Stimulated activated CD8-positive, alpha-beta memory T cell treated with anti-CD3 and anti-CD28 coated beads, Interleukin-4, amount 100 ng/mL, for 4 hours (primary cell): ENCODE results near the gene PCSK5.

ENCODE experiments used
- DNase-seq, 2 donors: peaks; one replicate each; pipeline ENCODE4 v3.0.0-alpha.2; 2020; ENCODE audit warnings: low read depth in 2 of 2, low spot score in 1 of 2

PCSK5 gene

DNA sequence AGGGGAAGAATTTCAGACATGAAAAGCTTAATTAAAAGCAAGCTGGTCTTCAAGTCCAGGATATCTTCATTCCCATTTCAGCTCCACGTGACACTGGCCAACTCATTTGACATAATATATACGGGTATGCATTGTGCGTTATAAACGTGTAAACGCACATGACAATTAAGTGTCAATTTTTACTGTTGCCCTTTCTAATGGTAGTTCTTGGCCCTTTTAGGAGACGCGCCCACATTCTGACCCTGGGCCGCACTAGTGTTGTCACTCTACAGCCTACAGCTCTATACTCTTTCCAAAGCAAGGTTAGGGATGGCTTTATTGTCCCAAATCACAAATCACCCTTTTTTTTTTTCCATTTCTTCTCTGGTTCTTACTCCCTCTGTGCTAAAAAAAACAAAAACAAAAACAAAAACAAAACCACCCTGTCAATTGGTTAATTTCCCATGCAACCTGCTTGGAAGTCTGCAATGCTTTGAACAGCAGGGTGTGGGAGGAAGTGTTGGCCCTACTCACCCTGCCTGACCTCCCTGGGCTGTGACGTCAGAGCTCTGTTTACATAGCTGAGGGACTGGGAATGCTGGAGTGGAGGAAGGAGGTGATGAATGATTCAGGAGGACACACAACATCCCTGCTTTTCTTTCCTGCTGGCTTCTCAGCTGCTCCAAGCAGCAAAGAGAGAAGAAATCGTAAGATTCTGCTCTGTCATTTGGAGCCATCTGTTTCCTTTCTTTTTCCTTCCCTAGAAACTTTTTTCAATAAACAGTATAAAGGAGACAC lies 484.5 kb downstream of the PCSK5 start:
- no peak for DNase-seq

DNA sequence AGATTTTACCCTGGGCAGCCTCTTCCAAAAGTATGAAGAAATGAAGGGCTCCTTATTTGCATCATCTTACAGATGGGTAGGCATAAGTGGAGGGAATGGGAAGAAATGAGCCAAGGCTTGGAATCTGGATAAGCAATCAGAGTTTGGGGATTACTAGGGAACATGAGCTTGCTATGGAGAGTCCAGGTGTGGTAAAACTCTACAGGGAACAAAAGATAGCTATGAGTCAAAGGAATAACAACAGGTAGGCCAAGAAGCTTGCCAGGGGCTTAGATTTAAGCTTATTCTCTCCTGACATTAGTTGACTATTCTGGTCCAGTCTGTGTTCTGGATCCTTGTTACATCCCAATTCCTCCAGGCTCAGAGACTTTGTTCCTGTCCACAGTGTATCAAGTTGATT lies 487.3 kb downstream of the PCSK5 start:
- DNase-seq: no peak

DNA sequence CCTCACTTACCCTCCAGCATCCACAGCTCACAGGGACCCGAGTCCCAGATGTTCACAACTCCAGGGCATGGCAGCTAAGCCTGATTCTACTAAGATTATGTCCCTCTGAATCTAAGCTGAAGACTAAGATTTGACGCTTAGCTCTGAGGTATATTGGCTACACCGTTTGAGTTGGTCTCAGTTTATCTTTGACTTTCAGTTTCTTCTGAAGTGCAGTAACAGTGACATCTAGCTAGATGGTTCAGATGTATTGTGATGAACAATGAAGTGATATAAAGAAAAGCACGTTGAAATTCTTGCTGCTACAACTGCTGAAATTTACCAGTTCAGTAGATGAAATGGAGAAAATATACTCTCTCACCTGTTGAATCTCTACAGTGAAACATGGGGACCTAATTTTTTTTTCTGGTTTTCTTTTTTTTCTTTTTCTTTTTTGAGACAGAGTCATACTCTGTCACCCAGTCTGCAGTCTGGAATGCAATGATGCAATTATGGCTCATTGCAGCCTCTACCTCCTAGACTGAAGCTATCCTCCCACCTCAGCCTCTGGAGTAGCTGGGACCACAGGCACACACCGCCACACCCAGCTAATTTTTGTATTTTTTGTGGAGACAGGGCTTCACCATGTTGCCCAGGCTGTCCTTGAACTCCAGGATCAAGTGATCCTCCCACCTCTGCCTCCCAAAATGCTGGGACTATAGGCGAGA lies 488.0 kb downstream of the PCSK5 start:
- DNase-seq: no peak

DNA sequence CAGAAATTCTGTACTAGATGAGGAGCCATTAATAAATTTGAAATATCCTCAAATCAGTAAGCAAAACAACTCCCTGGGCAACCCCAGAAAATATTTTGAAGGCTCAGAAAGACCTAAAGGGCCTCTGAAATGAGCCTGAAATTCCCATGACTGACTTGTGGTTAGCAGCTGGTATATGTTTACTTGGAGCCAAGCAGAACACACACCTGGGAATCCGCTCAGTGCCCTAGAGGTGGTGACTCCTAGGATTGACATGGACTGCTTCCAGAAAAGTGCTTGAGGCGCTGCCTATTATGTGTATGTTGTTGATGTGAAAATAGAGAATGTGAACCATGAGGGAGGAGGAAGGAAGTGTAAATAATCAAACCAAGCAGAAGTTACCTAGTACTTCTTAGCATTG lies 489.0 kb downstream of the PCSK5 start:
- DNase-seq: no peak

DNA sequence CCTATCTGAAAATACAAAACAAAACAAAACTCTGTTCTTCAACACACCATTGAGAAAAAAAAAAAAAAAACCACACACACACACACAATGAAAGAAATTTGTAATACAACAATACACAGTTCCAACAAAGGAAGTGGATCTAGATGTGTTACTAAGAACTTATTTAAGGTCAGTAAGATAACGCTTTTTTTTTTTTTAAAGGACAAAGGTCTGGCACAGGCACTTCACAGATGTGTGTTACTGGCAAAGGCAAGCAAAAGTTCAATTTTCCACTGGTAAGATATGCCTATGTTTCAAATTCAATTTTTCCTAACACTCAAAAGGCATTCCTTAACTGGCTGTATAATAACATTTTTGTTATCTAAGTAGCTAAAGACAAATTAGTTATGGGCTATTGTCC lies 500.2 kb downstream of the PCSK5 start:
- no peak for DNase-seq

DNA sequence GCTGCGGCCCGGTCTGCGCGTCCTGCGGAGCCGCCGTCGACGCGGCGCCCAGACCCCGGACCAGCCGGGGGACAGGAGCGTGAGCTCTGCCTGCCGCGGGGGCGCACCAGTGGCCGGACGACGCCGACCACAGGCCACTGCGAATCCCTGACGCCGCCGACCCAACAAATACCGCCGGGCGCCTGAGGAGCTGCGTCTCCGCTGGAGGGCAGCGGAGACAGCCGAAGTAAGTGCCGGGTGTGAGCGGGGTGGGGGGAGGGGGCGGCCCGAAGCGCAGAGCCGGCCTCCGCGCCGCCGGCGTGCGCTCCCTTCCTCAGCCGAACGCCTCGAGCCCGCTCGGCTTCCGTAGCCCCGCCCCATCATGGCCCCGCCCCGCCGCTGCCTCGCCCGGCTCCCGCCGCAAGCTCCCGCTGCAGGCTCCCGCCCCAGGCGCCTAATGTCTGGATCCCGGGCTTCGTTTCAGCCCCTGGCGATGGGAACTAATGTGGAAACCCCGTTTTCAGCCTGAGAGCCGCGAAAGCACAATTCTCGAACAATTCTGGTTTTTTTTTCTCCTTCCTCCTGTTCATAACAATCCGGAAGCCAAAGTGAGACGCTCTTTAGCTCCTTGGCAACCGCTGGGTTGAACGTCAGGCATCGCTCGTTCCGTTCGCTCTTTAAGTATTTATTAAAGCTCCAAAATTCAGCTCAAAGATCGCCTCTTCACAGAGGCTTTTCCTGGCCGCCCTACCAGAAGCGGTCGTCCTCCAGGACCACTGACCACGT lies 503.9 kb downstream of the PCSK5 start, which contains the start of gene RFK:
RFK (minus strand) TSS at position 232 of the 765 bp plus-strand sequence. CDS start 255 bp downstream, outside the sequence.
- peak; percentile 82 to 86 for DNase-seq

DNA sequence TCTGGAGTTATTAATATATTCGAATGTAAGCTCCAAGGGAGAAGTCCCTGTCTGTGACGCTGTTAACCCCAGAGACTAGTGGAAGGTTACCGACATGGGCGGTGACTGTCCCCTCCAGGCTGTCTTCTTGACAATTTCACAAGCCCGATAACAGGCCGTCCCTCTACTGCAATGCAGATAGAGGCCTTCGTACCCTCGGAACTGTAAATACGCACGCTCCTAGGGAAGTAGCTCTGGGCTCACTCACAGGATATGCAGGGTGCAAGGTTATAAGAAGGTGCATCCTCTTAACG lies 504.4 kb downstream of the PCSK5 start:
- peak; percentile 4 to 14 for DNase-seq

DNA sequence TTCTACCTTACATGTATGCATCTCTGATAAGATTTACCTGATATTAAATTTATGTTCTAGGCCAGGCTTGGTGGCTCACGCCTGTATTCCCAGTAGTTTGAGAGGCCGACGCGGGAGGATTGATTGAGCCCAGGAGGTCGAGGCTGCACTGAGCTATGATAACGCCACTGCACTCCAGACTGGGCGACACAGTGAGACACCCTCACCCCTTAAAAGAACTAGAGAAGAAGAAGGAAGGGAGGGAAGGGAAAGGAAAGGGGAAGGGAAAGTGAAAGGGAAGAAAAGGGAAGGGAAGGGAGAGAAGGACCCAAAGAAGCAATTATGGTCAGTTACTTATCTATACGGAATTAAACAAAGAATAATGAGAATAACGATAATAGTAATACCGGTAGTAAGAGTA lies 504.9 kb downstream of the PCSK5 start:
- DNase-seq: no peak

DNA sequence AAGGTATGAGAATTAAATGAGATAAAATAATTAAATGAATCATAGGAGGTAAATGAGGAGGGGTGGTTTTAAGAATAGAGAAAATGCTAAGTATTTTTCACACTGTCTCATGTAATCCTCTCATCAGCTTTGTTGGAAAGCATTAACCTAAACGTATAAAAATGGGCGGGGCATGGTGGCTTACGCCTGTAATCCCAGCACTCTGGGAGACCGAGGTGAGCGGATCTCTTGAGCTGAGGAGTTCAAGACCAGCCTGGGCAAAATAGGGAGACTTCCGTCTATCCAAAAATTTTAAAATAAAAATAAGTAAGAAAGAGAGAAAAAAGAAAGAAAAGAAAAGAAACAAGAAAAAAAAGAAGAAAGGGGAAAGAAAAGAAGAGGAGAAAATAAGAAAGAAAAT lies 505.7 kb downstream of the PCSK5 start:
- no peak for DNase-seq

DNA sequence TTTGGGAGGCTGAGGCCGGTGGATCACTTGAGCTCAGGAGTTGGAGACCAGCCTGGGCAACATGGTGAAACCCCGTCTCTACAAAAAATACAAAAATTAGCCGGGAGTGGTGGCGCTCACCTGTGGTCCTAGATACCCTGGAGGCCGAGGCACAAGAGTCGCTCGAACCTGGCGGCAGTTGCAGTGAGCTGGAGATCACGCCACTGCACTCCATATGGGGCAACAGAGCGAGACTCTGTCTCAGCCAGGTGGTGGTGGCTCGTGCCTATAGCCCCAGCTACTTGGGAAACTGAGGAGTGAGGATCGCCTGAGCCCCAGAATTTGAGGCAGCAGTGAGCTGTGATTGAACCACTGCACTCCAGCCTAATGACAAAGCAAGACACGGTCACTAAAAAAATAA lies 506.1 kb downstream of the PCSK5 start:
- DNase-seq: no peak

DNA sequence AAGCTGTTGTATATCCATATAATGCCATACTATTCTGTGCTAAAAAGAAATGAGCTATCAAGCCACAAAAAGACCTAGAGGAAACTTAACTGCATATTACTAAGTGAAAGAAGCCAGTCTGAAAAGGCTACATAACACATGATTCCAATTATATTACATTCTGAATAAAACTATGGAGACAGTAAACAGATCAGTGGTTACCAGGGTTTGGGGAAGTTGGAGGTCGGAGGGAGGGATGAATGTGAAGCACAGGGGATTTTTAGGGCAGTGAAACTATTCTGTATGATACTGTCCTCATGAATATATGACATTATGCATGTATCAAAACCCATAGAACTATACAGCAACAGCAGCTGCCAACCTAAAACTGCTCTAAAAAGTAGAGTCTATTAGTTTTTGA lies 509.4 kb downstream of the PCSK5 start:
- no peak for DNase-seq

DNA sequence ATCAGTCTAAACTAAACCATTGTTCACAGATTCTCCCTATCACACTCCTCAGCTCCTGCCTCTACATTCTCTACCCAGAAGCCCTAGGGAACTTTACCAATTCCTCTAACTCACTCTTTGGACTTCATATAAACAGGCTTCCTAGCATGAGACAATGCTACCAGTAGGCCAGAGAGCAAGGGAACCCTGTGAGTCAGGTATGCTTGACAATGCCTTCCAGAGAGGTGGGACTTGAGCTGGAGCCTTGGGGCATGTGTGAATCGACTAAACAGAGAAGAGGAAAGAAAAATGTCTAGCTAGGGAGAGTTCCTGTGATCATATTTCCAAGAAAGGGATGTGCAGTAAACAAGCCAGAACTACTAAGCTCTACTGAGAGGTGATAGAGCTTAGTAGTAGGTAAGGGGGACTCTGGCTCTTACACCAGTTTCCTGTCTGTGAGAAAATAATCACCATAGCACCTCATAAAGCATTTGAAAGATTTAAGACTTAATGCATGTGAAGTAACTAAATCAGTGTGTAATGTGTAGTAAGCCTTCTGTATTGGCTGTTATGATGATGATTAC lies 510.1 kb downstream of the PCSK5 start:
- DNase-seq: no peak

DNA sequence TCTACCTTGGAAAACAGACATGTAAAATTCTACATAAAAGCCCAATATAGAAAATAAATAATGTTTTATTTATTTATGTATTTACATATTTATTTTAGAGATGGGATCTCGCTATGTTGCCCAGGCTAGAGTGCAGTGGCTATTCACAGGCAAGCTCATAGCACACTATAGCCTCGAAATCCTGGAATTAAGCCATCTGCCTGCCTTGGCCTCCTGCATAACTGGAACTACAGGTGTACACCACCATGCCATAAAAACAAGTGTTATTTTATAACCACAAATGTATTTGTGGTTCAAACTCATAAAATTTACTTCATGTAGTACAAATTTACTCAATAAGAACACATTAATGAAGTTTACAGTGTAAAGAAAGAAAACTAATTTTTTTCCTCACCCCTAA lies 510.7 kb downstream of the PCSK5 start:
- DNase-seq: no peak

DNA sequence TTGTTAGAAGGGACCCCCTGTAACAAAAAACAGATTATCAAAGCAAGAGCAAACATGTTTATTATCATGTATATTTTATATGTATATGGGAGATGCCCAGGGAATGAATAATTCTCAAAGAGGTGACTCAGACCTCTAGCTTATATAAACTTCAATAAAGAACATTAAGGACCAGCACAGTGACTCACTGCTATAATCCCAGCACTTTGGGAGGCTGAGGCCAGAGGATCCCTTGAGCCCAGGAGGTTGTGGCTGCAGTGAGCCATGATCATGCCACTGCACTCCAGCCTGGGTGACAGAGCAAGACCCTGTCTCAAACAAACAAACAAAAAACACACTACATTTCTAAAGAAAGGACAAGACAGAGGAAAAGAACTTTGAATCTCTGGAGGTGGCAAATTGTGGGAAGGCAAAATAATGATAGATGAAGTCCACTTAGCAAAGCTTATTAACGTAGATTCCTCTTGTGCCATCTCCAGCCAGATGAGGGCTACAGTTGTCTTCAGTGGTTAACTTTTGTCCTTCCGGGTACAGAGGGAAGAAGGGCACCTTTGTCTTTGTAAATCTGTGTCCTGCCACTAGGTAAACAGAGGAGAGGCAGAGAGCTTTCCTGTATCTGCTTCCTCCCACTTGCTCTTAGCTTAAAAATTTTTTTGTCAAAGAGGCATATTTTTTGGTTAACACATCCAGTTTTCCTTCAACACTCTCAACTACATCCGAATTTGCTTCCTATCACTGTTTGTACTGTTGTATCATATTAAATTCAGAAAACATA lies 511.3 kb downstream of the PCSK5 start:
- no peak for DNase-seq

DNA sequence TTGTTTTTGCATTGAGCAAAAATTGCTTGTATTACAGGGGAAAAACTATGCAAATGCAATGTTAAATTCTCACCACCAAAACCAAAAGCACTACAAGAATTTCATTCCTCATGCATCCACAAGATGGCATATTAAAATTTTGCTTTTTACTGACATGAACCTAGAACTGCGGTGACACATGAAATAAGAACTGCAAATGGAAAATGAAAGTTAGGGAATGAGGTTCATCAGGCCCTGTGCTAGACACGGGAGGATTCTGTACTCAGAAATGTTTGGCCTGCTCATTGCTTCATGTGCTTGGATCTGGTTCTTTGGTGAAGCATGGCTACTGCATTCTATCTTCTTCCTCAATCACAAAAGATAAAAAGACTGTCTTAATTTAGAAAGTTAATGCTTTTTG lies 512.9 kb downstream of the PCSK5 start:
- DNase-seq: no peak

DNA sequence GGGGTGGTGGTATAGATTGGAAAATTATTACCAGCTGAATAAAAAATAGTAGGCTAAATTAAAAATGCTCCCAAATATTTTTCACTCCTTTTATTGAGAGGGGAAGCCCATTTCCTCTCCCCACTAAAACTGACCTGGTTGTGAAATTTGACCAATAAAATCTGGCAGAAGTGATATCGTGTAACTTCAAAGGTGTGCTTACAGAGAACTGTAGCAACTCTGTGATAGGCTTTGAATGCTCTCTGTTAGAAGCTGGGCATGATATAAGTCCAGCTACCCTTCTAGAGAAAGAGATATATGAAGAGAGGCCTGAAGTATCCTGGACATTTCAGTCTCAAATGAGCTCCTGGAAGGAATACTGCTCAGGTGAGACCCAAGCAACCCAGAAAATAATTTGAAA lies 513.9 kb downstream of the PCSK5 start:
- DNase-seq: no peak

DNA sequence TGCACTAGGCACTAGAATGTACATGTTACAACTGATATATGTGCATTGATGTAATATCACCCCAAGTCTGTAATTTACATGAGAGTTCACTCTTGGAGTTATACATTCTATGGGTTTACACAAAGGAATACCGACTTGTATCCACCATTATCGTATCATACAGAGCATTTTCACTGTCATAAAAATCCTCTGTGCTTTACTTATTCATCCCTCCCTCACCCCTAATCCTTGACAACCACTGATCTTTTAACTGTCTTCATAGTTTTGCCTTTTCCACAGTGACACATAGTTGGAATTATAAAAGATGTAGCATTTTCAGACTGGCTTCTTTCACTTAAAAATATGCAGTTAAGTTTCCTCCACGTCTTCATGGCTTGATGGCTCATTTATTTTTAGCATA lies 514.9 kb downstream of the PCSK5 start:
- no peak for DNase-seq

DNA sequence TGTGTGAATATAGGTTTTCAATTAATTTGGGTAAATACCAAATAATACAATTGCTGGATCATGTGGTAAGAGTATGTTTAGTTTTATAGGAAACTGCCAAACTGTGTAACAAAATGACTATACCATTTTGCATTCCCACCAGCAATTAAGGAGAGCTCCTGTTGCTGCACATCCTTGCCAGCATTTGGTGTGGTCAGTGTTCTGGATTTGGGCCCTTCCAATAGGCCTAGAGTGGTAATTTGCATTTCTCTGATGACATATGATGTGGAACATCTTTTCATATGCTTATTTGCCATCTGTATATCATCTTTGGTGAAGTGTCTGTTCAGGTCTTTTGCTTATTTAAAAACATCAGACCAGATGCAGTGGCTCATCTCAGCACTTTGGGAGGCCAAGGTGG lies 515.4 kb downstream of the PCSK5 start:
- no peak for DNase-seq
